Esophagus muscularis mucosa (tissue), 4 donors: ENCODE results near the gene NCKAP5. TPM values are rescaled to one million over a fixed set of nuclear protein-coding genes. Genes with fewer than 3 reads are reported as not detected.

Experiments
- DNase-seq: peaks from one replicate; pipeline ENCODE4 v3.0.0-alpha.2; 2017; ENCODE audit errors: extremely low spot score
- H3K27ac ChIP-seq, 4 donors: fragments of 200-600 bp; sonication (generic); replicated peaks in 1 of 4; 1 replicate in 3 of 4; 2 replicates in 1 of 4; pipeline ENCODE4 v1.5.1; 2016 to 2019; ENCODE audit warnings: mild to moderate bottlenecking in 1 of 4
- H3K27me3 ChIP-seq, 4 donors: fragments of 200-600 bp; sonication (generic); one replicate each; pipeline versions ENCODE4 v1.5.1 to v1.6.0; 2016 to 2019
- H3K36me3 ChIP-seq, 4 donors: fragments of 200-600 bp; sonication (generic); one replicate each; pipeline ENCODE4 v1.5.1; 2016 to 2019
- H3K4me1 ChIP-seq, 4 donors: fragments of 200-600 bp; sonication (generic); one replicate each; pipeline ENCODE4 v1.5.1; 2016 to 2019
- H3K4me3 ChIP-seq, 4 donors: fragments of 200-600 bp; sonication (generic); 1 replicate in 2 of 4; 2 replicates in 2 of 4; pipeline ENCODE4 v1.5.1; 2016 to 2019; ENCODE audit warnings: mild to moderate bottlenecking in 4 of 4, moderate library complexity in 1 of 4
- H3K9me3 ChIP-seq, 4 donors: fragments of 200-600 bp; sonication (generic); 1 replicate in 3 of 4; 2 replicates in 1 of 4; pipeline ENCODE4 v1.5.1; 2016 to 2019
- EP300 ChIP-seq: sonication (generic); formaldehyde crosslinking; IDR thresholded peaks from one replicate; pipeline ENCODE4 v1.6.1; 2017; ENCODE audit warnings: antibody characterized with exemption
- POLR2A ChIP-seq: fragments of 450-650 bp; IDR thresholded peaks from one replicate; pipeline ENCODE4 v1.6.1; 2017; ENCODE audit warnings: antibody characterized with exemption, moderate library complexity, mild to moderate bottlenecking, low read depth
- POLR2AphosphoS5 ChIP-seq, 2 donors: sonication (generic); formaldehyde crosslinking; IDR thresholded peaks; one replicate each; pipeline ENCODE4 v1.6.1; 2017; ENCODE audit warnings: antibody characterized with exemption in 2 of 2
- WGBS: methylation state at CpG from one replicate; pipeline ENCODE4 v1.1.5; 2018; 5-methylcytosine and 5-hydroxymethylcytosine counted together
- intact Hi-C: fragments of 100-400 bp; cut with DNase I; formaldehyde crosslinking; loops from one replicate; pipeline ENCODE4 v1.15.1; 2023
- total RNA-seq, 4 donors: library from RNA; depleted of rRNA; stranded (reverse); fragments of >200 nt; gene quantifications; one replicate each; pipeline versions ENCODE4 v1.1.0 to v1.2.1, GENCODE V29; 2016
- TF ChIP-seq, protein P1 (sequence below), 3 experiments: fragments of 200-600 bp in 2 of 3; fragments of 450-650 bp in 1 of 3; sonication (generic) in 2 of 3; IDR thresholded peaks; one replicate each; pipeline ENCODE4 v1.5.1; 2017 to 2019; ENCODE audit warnings: antibody characterized with exemption in 3 of 3, mild to moderate bottlenecking in 2 of 3, moderate library complexity in 1 of 3

Gene NCKAP5
- total RNA-seq, 4 donors from 2014 or later, result 0.33 to 1.8 (median 1.0) TPM

- Histone ChIP-seq H3K27ac (no peak overlapping the region), H3K27me3 (no peaks in the 10 kb centered on the region), H3K4me3 (no peak overlapping the region), H3K36me3 (no peaks in the 10 kb centered on the region), H3K4me1 (no peaks in the 10 kb centered on the region), H3K9me3 (no peaks in the 10 kb centered on the region)
- intact Hi-C loops, result no loop called here
- whole genome bisulfite sequencing, result 85% methylated on average over 1 of the region's 1 CpG
- DNase-seq, result no peak
- TF ChIP-seq POLR2AphosphoS5 (IDR thresholded peaks at IDR 0.05), result no peak
- TF ChIP-seq, protein P1, sequence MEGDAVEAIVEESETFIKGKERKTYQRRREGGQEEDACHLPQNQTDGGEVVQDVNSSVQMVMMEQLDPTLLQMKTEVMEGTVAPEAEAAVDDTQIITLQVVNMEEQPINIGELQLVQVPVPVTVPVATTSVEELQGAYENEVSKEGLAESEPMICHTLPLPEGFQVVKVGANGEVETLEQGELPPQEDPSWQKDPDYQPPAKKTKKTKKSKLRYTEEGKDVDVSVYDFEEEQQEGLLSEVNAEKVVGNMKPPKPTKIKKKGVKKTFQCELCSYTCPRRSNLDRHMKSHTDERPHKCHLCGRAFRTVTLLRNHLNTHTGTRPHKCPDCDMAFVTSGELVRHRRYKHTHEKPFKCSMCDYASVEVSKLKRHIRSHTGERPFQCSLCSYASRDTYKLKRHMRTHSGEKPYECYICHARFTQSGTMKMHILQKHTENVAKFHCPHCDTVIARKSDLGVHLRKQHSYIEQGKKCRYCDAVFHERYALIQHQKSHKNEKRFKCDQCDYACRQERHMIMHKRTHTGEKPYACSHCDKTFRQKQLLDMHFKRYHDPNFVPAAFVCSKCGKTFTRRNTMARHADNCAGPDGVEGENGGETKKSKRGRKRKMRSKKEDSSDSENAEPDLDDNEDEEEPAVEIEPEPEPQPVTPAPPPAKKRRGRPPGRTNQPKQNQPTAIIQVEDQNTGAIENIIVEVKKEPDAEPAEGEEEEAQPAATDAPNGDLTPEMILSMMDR (IDR thresholded peaks at IDR 0.05), result no peak
Measured at GRCh38 chr2:133322909-133323308, 245.4 kb downstream of the NCKAP5 start.

GRCh38 chr2:133317178-133317577 lies 251.1 kb downstream of the NCKAP5 start:
- DNase-seq, result no peak
- intact Hi-C loops, result no loop called here
- 88% methylated on average over 1 of the region's 3 CpGs for whole genome bisulfite sequencing
- Histone ChIP-seq H3K4me3 (no peak overlapping the region), H3K4me1 (no peaks in the 10 kb centered on the region), H3K36me3 (no peaks in the 10 kb centered on the region), H3K27ac (no peak overlapping the region), H3K27me3 (no peaks in the 10 kb centered on the region), H3K9me3 (no peaks in the 10 kb centered on the region)
- TF ChIP-seq, protein P1 (IDR thresholded peaks at IDR 0.05), result no peak
- TF ChIP-seq POLR2A, result no peak
- TF ChIP-seq EP300, result no peak
- TF ChIP-seq POLR2AphosphoS5 (IDR thresholded peaks at IDR 0.05), result no peak

DNA sequence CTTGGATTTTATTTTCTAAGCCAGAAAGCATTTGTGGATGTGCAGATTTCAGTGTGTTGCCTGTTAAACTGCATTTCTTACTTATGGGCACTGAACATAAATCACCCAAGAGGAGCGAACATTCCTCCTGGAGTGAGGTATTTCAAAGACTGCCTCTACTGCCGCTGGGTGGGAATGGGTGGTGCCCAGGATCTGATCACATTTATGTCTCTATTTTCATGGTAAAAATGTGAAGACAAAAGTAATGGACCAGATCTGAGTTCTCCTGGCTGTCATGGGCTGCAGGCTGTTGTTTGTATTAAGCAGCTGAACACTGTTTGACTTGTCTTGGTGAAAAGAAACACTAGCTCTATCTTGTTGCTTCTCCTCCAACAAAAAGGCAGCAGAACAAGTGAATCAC lies 251.7 kb downstream of the NCKAP5 start:
- H3K36me3 ChIP-seq, result no peaks in the 10 kb centered on the region
- no peaks in the 10 kb centered on the region for H3K4me1 ChIP-seq
- no peaks in the 10 kb centered on the region for H3K9me3 ChIP-seq
- H3K4me3 ChIP-seq, result no peak overlapping the region
- H3K27me3 ChIP-seq, result no peaks in the 10 kb centered on the region
- DNase-seq, result no peak
- TF ChIP-seq, protein P1 (IDR thresholded peaks at IDR 0.05), result no peak
- TF ChIP-seq POLR2A, result no peak
- H3K27ac ChIP-seq, result no peak overlapping the region
- intact Hi-C loops, result no loop called here
- 64% methylated on average over 2 of the region's 2 CpGs for WGBS

DNA sequence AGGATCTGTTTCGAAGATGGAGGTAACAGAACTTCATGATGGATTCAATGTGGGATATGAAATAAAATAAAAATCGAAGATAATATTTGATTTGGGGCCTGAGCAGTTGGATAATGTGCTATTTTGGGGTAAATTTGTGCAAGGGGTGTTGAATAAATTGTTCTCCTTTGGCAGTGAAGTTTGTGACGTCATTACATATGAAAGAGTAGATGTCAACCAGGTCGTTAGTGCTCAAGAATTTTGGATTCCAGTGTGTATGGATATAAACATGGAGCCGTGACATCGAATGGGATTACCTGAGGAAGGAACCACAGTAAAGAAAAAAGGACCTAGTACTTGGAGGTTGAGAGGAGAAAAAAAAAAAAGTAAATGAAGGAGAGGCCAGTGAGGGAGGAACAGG lies 253.0 kb downstream of the NCKAP5 start:
- TF ChIP-seq POLR2A (no peak), POLR2AphosphoS5 (IDR thresholded peaks at IDR 0.05) (no peak), EP300 (no peak)
- TF ChIP-seq, protein P1 (IDR thresholded peaks at IDR 0.05), result no peak
- Histone ChIP-seq H3K4me3 (no peak overlapping the region), H3K4me1 (no peaks in the 10 kb centered on the region), H3K27ac (no peak overlapping the region), H3K27me3 (no peaks in the 10 kb centered on the region), H3K36me3 (no peaks in the 10 kb centered on the region), H3K9me3 (no peaks in the 10 kb centered on the region)
- no peak for DNase-seq
- intact Hi-C loops, result no loop called here
- 87% methylated on average over 6 of the region's 6 CpGs for WGBS

DNA sequence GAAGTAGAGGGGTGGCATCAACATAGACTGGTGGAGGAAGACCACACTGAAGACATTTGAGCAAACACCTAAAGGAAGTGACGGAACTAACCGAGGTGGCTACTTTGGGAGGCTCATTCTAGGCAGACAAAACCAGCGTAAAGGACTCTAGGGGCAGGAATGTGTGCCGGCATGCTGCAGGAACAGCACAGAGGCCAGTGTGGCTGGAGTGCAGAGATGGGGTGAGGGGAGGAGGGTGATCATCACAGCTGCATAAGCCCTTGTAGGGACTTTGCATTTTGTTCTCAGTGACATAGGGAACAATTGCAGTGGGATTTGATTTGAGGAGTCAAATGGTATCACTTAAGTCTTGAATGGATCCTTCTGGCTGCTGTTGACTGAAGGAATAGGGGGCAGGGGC lies 253.5 kb downstream of the NCKAP5 start:
- WGBS, result 89% methylated on average over 4 of the region's 4 CpGs
- no peaks in the 10 kb centered on the region for H3K36me3 ChIP-seq
- no peaks in the 10 kb centered on the region for H3K9me3 ChIP-seq
- TF ChIP-seq, protein P1 (IDR thresholded peaks at IDR 0.05), result no peak
- TF ChIP-seq POLR2AphosphoS5 (IDR thresholded peaks at IDR 0.05) (no peak), EP300 (no peak), POLR2A (no peak)
- intact Hi-C loops, result no loop called here
- no peak for DNase-seq
- H3K4me1 ChIP-seq, result no peaks in the 10 kb centered on the region
- H3K4me3 ChIP-seq, result no peak overlapping the region
- H3K27me3 ChIP-seq, result no peaks in the 10 kb centered on the region
- H3K27ac ChIP-seq, result no peak overlapping the region
